H1 (cell line): ENCODE data around the gene OBP2B. TPM values are rescaled to one million over a fixed set of nuclear protein-coding genes. Genes with fewer than 3 reads are reported as not detected.

Experiments used
- BRCA1 ChIP-seq: IDR thresholded peaks from 2 replicates; pipeline ENCODE4 v1.6.1; 2012; ENCODE audit warnings: low read depth, low read length, improper control_type of control experiment
- JUND ChIP-seq: IDR thresholded peaks from 2 replicates; pipeline ENCODE4 v1.6.1; 2011; ENCODE audit warnings: mild to moderate bottlenecking, improper control_type of control experiment, low read length
- POLR2A ChIP-seq, 2 experiments: IDR thresholded peaks; 1 replicate in 1 of 2; 2 replicates in 1 of 2; pipeline ENCODE4 v1.6.1; 2011; ENCODE audit warnings: low read depth in 2 of 2, low read length in 2 of 2, mild to moderate bottlenecking in 2 of 2; ENCODE audit errors: control extremely low read depth in 1 of 2
- SUZ12 ChIP-seq: fragments of 200-600 bp; sonication (generic); IDR thresholded peaks from 2 replicates; pipeline ENCODE4 v1.6.1; 2012; ENCODE audit warnings: mild to moderate bottlenecking, inconsistent platforms, low read length, moderate library complexity, mixed read lengths
- polyA plus RNA-seq, 7 experiments: library from polyadenylated mRNA; depleted of rRNA in 3 of 7; stranded (reverse) in 5 of 7; unstranded in 2 of 7; fragments of >200 nt in 5 of 7; fragments of 200-250 nt in 2 of 7; gene quantifications; 1 replicate in 5 of 7; 2 replicates in 1 of 7; 4 replicates in 1 of 7; pipeline versions ENCODE4 v1.2.1 to v1.2.3, GENCODE V29; 2011 to 2013; ENCODE audit warnings: missing spikeins in 2 of 7, mixed read lengths in 2 of 7
- total RNA-seq: library from RNA; stranded (reverse); fragmentation: NEBNext Ultra II Directional; extraction: Animal tissue kit (Norgen Biotek cat#: 25700); gene quantifications from 2 replicates; pipeline ENCODE4 v1.2.1, GENCODE V29; 2021
- TF ChIP-seq, protein P1 (sequence below): IDR thresholded peaks from 2 replicates; pipeline ENCODE4 v1.6.1; 2012; ENCODE audit warnings: inconsistent platforms
- TF ChIP-seq, protein P2 (sequence below), 3 experiments: IDR thresholded peaks; 1 replicate in 2 of 3; 2 replicates in 1 of 3; pipeline versions ENCODE4 v1.5.1 to v1.6.1; 2011; ENCODE audit warnings: low read length in 3 of 3, mild to moderate bottlenecking in 3 of 3, inconsistent platforms in 2 of 3, low read depth in 1 of 3, moderate library complexity in 1 of 3; ENCODE audit not compliant: insufficient read depth in 1 of 3; ENCODE audit errors: control extremely low read depth in 1 of 3

Gene OBP2B
- total and polyA plus RNA-seq, 2 of the 8 experiments (the other 6 are each of a cell fraction or from before 2014, with no cell fraction given): not detected

DNA sequence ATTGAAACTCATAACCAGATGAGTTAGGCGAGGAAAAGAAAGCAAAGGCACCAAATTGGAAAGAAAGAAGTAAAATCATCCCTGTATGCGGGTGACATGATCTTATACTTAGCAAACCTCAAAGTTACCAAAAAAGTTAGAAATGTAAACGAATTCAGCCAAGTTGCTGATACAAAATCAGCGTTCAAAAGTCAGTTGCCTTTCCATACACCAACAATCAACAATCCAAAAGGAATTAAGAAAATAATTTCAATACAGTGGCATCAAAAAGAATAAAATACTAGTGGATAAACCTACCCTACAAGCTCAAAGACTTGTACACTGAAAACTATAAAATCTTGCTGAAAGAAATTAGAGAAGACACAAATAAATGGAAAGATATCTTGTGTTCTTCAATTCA lies 14.5 kb downstream of the OBP2B start (continued):
- TF ChIP-seq, protein P1, sequence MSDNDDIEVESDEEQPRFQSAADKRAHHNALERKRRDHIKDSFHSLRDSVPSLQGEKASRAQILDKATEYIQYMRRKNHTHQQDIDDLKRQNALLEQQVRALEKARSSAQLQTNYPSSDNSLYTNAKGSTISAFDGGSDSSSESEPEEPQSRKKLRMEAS: no peak
- TF ChIP-seq JUND: no peak
- TF ChIP-seq, protein P2, sequence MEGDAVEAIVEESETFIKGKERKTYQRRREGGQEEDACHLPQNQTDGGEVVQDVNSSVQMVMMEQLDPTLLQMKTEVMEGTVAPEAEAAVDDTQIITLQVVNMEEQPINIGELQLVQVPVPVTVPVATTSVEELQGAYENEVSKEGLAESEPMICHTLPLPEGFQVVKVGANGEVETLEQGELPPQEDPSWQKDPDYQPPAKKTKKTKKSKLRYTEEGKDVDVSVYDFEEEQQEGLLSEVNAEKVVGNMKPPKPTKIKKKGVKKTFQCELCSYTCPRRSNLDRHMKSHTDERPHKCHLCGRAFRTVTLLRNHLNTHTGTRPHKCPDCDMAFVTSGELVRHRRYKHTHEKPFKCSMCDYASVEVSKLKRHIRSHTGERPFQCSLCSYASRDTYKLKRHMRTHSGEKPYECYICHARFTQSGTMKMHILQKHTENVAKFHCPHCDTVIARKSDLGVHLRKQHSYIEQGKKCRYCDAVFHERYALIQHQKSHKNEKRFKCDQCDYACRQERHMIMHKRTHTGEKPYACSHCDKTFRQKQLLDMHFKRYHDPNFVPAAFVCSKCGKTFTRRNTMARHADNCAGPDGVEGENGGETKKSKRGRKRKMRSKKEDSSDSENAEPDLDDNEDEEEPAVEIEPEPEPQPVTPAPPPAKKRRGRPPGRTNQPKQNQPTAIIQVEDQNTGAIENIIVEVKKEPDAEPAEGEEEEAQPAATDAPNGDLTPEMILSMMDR (IDR thresholded peaks at IDR 0.05; ENCODE audit: control extremely low read depth in 1 of 3, insufficient read depth in 1 of 3, low read depth in 1 of 3, low read length in 3 of 3): no peak
- TF ChIP-seq POLR2A (IDR thresholded peaks at IDR 0.05; ENCODE audit: control extremely low read depth in 1 of 2, low read depth in 2 of 2, low read length in 2 of 2): no peak
- TF ChIP-seq BRCA1: no peak
- no peak for TF ChIP-seq SUZ12
